GM19328 (cell line): ENCODE results near the gene SPON2.

Experiments used
- ATAC-seq: cut with Tn5 transposase; IDR thresholded peaks from one replicate; pipeline ENCODE4 v1.9.1; 2021; ENCODE audit warnings: mild to moderate bottlenecking, moderate library complexity; ENCODE audit not compliant: unreplicated experiment

SPON2 gene

DNA sequence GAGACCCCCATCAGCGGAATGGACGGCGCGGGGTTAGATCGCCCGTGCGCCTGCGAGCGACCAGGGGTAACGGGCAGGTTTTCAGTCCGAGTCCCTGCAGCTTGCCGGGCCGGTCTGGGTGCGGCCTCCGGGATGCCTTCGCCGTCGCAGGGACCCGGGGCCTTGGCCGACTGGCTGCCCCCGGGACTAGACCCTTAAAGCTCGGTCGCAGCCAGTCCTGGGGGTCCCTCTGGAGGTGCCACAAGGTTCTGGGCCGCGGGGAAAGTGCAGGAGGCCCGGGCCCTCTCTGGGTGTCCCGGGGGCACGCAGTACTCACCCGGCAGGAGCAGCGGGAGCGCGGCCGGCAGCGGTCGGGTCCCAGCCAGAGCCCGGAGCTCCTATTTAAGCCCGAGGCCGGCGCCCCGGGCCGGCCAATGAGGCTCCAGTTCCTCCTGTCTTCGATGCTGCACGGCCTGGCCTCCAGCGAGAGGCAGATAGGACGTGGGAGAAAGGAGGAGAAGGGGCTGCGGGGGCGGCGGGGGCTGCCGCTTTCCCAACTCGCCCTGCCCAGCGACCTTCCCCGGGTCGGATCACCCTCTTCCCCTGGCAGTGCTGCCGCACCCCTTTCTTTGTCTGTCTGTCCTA, at the start of gene SPON2:
Gene SPON2, minus strand, starts transcription at position 356 of the 624 bp plus-strand sequence.
- ATAC-seq = no peak

DNA sequence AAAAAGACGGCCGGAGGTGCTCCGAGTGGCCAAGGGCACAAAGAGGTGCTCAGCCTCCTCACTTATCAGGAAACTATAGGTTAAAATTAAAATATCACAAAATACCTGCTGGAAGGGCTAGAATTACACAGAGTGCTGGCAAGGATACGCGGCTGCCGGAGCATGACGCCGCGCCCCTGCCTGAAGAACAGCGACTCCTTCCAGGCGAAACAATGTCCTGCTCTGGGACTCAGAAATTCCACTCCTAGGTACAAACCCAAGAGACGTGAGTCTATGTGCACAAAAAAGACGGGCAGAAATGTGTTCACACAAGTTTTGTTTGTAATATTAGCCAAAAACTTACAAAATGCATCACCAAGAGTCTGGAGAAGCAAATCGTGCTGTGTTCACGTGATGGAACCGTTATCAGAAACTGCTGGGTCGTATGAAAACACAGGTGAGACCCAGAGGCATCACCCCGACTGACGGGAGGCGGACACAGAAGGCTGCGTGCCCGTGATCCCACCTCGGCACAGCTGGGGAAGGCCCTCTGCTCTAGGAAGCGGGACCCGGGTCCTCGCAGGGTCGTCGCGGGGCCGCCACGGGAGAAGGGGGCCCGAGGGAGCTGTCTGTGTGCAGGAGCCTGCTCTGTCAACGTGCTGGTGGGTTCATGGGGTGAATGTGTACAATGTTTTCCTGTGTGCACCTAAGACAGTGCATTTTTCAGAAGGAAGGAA, 48.9 kb upstream of the SPON2 start:
- ATAC-seq = no peak

DNA sequence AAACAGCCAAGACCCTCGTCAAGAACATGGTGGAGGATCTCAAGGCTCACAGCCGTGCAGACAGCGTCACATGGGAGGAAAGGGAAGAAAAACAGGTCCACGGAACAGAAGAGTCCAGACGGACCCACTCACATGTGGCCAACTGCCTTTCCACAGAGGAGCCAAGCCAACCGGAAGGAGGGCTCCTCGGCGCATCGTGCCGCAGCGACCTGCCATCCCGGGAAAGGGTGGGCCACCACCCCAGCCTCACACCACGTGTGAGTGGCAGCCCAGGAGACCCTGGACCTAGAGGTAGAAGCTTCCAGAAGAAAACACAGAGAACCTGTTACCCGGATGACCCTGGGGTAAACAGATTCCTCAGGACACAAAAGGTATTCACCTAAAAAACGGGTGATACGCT, 48.2 kb upstream of the SPON2 start:
- ATAC-seq = no peak

DNA sequence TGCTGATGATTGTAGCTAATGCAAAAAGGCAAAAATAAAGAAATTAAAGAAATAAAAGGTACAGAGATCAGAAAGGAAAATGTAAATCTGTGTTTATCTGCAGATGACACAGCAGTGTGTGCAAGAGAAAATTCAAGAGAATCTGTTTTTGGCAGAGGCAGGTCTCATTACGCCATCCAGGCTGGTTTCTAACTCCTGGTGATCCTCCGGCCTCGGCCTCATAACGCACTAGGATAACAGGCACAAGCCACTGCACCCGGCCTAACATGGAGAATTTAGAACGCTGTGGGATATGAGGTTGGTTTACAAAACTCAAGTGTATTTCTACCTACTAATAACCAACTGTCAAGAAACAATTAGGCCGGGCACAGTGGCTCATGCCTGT, 47.2 kb upstream of the SPON2 start:
- ATAC-seq = no peak

DNA sequence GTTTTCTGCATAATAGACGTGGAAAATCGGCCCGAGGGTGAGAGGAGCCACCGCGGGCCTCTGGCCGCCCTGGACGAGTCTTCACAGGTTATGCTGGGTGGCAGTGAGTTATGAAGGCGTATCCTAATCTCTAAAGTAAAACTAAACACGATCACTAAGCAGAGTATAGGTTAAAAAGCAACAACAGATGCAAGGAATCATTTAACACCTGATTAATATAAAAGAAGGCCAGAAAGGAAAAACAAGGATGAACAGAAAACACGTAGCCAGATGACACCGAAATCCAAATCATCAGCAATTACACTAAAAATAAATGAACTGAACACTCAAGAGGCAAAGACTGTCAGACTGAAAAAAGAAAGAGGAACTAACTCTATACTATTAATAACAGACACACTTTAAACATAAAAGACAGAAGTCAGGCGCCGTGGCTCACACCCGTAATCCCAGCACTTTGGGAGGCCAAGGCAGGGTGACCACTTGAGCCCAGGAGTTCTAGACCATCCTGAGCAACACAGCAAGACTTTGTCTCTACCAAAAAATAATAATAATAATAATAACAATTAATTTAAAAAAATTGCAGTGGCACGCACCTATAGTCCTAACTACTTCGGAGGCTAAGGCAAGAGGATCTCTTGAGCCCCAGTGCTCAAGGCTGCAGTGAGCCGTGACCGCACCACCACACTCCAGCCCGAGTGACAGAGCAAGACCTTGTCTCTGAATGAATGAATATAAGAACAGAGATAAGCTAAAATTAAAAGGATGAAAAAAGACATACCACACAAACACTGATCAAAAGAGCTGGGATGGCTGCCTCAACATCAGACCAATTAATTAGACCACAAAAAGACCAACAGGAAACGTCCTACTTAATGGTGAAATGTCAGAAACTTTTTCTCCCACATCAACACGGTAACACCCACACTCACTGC, 46.5 kb upstream of the SPON2 start:
- ATAC-seq = peak; percentile 68

DNA sequence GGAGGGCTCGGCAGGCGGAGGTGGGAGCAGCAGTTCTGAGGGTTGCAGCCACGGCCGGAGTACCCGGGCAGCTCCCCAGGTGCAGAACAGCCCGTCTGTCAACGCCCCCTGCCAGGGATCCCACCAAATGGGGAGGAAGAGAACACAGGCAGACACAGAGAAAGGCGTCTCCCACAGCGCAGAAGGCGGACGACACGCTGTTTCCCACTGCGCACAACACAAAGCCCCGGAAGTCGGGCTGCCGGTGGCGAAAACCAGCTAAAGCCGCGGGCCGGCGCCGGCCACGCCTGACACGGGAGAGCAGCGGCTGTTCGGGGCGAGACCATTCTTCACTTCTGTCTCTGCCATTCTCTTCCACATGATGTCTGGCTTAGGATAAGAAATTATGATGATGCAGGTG, 45.0 kb upstream of the SPON2 start:
- ATAC-seq = no peak

DNA sequence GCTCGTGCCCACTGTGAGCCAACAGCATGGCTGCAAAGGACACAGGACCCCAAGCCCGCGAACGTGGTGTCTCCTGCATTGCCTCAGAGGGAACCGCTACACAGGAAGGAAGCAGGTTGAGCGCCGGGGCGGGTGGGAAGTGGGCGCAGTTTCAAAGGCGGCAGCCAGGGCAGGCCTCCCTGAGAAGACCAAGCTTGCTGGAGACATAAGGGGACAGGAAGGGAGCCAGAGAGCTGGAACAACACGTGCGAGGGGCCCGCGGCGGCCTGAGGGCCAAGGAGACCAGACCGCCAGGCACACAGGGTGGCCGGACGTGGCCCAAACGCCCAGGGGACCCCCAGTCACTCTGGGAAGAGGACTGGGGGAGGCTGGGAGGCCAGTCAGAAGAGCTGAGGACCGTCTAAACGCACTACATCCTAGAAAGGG, 44.5 kb upstream of the SPON2 start:
- ATAC-seq = no peak

DNA sequence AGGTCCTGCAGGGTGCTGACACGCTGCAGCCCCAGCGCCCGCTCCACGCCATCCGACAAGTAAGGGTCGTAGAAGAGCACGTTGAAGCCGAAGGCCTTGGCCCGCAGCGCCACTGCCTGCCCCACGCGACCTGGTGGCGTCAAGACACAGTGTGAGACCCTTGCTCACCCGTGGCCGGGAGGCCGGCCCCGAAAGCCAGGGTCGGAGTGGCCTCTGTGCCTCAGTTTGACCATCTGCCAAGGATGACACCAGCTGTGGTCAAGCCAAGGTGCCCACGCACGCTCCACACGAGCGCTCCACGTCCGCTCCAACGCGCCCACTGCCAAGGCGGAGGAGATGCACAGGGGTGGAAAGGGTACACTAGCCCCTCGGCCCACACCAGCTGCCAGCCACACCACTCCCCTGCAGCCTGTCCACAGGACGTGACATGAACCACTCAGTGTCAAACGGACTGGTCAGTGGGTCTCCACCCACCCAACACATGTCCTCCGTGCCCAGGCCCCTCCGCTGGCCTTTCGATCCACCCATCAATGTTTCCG, 43.8 kb upstream of the SPON2 start:
- ATAC-seq = no peak

DNA sequence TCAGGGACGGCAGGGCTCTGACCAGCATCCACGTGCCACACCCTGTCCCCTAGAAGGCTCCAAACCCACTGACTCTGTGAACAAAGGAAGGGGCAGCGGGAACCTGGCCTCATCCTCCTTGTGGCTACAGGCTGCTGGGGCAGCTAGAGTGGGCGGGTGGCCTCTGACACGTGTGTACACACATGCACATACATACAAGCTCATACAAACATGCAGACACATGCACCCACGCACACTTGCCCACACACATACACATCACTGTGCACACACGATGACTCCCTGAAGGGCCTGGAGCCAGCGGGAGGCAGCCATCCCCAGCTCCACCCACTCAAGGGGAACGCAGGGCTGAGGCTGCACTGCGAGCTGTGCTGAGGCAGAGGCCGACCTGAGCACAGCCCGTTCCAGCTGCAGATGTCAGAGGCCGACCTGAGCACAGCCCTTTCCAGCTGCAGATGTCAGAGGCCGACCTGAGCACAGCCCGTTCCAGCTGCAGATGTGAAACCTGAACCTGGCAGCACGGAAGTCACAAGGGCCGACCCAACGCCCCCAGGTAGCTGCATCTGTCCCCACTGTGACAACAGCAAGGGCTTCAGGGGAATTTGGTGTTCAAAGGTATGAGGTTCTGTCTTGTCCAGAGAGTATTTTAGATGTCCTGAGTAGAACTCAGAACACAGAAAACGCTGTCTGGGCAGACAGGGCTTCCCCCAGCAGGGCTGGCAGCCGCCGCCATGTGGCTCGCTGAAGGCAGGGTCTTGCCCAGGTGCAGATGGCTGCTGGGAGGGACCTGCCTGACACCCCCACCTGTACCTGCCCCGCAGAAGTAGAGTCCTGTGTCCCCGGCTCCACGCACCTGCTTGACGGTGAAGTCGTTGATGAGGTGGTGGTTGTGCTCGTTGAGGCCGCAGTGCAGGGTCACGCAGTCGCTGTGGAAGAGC, 43.0 kb upstream of the SPON2 start:
- no peak for ATAC-seq

DNA sequence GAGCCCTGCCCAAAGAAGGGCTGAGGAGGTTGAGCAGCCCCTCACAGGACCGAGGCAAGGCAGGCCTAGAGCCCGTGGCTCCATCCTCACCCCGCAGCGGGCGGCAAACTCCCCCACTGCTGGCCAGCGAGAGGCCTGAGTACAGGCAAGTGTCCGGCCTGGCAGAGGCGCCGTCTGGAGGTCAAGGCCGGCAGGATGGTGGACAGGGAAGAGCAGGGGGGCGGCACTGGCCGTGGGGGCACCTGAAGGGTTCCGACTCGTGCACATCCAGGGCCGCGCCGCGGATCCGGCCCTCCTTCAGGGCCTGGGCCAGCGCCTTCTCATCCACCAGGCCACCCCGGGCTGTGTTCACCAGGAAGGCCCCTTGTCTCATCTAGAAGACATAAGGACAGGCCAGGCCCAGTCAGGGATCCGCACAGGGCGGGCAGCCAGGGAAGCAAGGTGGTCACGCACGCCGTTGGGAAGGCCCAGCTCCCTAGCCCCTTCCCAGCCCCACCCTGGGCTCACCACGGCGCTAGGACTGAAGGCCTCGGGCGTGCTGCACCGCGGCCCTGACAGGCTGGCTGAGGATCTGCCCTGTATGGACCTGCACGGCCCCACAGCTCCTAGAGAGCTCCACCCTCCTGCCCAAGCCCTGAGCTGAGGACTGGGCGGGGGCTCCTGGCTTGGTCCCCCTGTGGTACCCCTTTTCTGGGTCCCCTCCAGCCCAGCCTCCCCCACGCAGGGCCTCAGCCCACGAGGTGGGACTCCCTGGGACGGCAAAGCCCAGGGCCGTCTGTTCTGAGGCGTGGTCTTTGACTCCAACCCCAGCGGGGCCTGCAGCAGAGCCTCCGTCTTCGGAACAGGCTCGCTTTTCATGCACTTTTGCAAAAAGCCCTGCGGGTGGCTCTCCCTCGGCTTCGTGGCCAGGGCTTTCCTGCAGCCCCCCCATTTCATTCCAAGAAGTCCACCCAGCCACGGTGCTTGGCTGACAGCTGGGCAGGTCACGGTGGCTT, 42.0 kb upstream of the SPON2 start:
- no peak for ATAC-seq

DNA sequence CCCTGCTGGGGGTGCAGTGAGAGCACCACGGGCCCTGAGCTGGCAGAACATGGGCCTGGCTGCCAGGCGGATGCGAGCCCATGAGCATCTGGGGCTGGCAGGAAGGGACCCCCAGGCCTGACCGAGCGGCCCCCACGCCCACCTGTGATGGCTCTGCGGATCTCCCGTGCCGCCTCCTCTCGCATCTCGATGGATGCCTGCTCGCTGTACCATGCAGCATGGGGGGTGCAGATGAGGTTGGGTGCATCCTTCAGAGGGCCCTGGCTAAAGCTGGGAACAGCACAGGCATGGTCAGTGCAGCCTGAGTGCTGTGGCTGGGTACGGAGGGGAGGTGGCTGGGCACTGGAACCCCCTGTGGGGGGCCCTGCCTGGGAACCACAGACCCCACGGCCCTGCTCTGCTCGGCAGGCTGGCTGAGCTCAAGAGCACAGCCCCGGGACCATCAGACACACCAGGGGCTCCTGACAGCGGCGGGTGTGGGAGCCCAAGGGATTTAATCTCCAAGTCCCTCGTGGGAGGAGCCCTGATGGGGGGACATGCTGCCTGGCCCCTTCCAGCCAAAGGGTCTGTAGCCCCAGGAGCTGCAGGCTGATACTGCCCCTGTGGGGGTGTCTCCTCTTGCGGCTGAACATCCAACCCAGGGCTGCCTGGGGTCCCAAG, 41.1 kb upstream of the SPON2 start:
- ATAC-seq = no peak

DNA sequence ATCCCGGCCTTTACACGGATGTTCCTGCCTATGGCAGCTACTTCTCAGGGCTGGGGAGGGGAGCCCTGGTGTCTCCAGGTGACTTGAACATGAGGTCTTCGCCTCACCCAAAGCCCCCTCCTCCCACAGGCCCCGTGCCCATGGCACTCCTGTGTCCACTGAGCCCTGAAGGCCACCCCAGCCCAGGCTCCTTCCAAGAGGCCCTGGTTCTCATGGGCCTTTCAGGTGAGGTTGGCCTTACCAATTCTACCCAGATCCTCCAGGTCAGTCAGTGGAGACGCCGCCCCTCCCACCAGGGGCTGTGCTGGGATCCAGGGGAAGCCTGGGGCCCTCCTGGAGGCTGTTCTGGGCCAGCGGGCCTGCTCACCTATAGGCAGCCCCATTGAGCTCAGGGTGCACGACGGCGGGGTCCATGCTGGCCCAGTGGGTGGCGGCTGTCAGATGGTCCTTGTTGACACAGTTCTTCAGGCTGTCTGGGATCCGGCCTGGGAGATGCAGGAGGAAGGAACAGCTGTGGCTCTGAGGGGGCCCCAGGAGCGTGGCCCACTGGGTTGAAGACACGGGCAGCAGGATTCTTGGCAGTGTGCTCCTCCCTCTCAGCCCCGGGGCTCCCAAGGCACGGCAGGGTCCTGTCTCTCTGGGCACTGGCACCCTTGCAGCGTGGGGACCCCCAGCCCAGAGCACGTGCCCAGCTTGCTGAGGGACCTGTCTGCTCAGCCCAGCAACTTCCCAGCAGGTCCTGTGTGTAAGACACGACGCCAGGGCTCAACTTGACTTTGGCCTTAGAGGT, 40.4 kb upstream of the SPON2 start:
- no peak for ATAC-seq

DNA sequence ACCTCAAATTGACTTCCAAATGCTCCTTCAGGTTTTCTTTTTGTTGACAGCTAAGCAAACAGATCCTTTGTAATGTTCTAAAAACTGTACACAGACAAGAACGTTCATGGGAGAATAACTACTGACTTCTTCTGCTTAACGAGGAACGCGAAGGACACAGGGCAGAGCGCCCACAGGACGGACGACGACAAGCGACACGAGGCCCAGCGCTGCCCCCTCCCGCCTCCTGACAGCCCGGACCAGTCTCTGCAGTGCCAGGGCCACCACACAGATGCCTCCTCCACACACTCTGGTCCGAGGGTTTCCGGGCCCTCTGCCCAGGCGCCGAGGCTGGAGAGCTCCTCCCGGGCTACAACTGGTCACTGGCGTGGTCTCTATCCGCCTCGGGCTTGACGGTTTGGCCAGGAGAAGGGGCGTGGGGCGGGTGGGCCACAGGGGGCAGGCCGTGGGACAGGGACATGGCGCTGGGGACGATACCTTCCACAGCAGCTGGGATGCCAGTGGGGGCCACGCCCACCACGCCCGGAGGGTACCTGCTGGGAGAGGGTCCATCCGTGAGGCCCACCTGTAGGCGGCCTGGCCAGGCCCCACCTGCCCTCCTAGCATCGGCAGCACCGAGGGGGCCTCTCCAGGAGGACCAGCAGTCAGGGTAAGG, 39.6 kb upstream of the SPON2 start:
- no peak for ATAC-seq

DNA sequence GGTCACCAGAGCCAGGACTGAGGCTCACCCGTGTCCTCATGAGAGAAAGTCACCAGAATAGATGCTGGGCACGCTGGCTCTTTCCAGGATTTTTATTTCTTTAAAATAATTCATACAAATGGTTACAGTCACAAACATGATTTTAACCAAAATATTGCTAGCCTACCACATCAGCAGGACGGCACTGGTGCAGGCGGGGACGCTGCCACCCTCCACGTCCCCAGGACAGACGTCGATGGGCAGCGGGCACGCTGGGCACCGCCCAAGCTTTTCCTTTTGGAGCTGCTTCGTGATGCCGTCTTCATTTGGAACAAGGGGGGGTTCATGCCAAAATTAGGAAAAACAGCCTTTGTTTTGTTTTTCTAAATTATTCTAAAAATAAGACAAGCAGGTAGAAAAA, 39.0 kb upstream of the SPON2 start:
- ATAC-seq = no peak

DNA sequence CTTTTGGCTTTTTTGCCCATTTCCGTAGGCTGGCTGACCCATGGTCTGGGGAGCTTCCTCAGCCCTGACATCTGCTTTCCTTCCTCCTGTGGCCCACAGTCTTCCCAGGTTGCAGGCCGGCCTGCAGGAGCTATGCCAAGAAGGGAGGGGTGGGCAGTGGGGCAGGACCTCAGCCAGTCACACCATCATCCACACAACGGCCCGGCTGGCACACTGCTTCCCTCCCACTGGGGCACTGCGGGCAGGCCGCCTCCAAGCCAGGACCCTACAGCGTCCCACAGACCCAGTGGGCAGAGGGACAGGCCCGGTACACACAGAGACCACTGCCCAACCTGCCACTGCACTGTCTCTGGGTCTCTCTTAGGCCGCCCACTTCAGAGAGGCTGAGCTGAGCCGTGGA, 38.6 kb upstream of the SPON2 start:
- no peak for ATAC-seq

DNA sequence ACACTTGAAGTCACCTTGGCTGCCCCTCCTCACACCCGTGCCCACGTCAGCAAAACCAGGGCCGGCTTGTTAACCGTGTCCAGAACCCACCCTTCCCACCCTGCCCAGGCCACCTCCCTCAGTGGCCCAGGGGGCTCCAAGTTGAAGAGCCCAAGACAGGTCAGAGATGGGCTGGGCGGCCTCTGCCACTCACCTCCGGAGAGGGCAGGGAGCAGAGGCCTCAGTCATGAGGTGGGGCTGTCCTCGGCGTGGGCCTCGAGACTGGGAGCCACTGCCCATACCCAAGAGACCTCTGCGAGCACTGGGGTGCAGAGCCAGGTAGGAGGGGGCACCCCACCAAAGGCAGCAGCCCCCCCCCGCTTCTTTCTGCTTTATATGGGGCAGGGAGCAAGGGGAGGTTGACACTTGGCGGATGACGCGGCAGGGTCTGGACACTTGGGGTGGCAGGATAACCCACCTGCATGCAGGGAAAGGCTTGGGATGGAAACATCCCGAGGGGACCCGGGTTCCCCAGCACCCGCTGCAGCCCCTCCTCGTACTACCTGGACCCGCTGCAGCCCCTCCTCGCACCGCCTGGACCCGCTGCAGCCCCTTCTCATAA, 38.0 kb upstream of the SPON2 start:
- ATAC-seq = no peak

DNA sequence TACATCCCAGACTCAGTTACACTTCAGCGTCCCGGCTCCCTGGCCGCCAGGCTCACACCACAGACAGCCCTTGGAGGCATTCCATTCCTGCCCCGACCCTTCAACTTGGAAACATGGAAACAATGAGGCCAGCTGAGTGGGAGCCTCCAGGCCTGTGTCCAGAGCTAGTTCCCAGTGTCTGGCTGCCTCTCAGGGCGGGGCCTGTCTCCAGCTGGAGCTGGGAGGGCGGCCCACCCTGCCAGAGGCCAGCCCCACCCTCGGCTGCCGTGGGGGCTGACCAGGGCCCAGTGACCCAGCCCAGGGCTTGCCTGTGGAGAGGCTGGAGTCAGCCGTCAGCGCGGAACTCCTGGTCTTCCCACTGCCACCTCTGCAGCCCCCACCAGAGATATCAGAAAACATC, 37.4 kb upstream of the SPON2 start:
- no peak for ATAC-seq
